GM21515 (cell line): ENCODE results near the gene FSCN2.
"Not testable (repeated sequence)": the region's sequence is repeated elsewhere in the genome, so short reads cannot be mapped to it uniquely, and the experiment has no call there.

ENCODE experiments used
- ATAC-seq: cut with Tn5 transposase; IDR thresholded peaks from one replicate; pipeline ENCODE4 v1.9.1; 2021; ENCODE audit not compliant: unreplicated experiment

The FSCN2 gene

DNA sequence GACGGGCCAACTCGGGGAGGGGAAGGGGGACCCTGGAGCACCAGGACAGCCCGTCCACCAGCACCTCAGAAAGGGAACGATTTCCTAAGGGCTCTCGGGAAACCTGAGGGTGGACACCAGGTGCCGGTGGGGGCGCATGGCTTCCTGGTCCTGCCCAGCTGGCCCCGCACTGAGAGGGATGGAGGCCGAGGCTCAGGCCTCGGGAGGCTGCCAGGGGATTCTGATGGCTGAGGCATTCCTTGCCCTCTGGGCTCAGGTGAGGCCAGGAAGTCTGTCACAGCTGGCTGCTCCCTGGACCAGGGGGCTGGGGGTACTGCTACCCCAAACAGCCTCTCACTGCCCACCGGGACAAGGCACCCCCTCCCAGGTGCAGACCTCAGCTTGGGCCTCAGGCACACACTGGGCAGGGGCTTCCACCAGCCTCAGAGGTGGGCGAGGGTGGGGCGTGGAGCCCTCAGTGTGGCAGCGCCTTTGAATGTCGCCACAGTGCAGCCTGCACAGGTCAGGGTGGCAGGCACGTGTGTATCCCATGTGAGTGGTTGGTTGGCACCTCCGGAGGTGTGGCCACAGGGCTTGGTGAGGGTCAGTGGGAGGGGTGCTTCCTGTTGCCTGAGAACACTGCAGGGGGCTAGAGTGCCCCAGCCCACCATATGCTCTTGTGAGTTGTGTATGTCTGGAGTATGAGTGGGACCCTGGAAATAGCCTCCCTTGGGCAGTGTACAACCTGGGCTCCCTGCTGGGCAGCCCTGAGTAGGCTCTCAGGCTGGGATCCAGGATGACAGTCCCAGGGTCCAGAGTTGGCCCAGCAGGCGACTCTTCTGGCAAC is 3.9 kb upstream of the FSCN2 start:
- no peak for ATAC-seq

DNA sequence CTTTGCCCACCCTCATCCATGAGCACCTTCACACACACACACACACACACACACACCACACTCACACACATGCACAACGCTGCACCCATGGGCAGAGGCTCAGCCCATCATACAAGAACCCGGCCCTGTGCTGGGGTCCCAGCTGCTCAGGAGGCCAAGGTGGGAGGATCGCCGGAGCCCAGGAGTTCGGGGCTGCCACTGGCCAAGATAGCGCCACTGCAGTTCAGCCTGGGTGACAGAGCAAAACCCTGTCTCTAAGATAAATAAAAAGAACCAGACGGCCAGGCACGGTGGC is 3.4 kb upstream of the FSCN2 start:
- ATAC-seq, result no peak

DNA sequence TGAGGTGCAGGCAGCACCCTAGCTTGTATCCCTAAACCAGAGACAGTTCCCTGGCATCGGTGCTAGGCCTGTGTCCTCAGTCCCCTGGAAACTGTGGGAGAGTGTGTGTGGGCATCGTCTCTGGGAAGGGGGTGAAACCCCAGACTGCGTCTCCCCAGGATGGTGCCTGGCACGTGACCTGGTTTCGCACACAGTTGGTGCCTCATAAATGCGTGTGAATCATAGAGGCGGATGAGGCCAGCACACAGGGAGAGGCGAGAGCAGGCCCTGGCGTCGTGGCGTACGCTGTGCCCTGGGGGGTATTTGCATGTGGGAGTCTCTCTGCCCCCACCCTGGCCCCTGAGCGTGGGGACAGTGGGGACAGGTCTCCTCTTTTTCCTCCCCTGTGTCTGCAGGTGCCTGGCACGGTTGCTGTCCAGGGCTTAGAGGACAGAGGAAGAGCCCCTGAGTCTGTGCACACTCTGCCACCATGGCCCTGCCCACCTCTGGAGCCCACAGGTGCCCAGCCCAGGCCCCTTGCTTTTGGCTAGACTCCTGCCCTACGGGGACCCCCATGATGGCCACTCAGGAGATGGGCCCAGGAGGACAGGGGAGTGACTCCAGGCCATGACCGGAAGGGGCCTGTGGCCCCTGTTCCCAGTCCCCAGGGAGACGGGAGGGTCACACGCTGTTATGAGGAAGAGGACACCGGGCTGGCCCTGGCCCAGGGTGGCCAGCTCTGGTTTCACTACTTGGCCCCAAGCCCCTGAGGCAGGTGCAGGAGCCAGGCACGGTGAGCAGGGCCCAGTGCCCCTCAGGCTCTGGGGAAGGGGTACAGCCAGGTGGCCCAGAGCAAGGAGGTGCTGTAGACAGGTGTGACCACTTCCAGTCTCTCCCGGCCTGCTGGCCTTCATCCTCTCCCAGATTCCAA is 1.3 kb upstream of the FSCN2 start:
- no peak for ATAC-seq

DNA sequence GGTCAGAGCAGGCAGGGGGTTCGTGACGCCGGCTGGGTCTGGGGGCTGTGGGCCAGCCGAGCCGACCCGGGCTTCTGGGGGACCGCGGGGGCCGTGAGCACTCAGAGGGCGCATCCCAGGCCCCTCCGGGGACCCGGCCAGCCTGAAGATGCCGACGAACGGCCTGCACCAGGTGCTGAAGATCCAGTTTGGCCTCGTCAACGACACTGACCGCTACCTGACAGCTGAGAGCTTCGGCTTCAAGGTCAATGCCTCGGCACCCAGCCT is 140 bp downstream of the FSCN2 start:
- ATAC-seq, result no peak

DNA sequence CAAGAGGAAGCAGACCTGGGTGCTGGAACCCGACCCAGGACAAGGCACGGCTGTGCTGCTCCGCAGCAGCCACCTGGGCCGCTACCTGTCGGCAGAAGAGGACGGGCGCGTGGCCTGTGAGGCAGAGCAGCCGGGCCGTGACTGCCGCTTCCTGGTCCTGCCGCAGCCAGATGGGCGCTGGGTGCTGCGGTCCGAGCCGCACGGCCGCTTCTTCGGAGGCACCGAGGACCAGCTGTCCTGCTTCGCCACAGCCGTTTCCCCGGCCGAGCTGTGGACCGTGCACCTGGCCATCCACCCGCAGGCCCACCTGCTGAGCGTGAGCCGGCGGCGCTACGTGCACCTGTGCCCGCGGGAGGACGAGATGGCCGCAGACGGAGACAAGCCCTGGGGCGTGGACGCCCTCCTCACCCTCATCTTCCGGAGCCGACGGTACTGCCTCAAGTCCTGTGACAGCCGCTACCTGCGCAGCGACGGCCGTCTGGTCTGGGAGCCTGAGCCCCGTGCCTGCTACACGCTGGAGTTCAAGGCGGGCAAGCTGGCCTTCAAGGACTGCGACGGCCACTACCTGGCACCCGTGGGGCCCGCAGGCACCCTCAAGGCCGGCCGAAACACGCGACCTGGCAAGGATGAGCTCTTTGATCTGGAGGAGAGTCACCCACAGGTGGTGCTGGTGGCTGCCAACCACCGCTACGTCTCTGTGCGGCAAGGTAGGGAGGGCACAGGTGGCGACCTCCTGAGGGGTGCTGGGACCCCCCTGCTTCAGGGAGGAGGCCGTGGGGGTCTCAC is 667 bp downstream of the FSCN2 start:
- no peak for ATAC-seq

DNA sequence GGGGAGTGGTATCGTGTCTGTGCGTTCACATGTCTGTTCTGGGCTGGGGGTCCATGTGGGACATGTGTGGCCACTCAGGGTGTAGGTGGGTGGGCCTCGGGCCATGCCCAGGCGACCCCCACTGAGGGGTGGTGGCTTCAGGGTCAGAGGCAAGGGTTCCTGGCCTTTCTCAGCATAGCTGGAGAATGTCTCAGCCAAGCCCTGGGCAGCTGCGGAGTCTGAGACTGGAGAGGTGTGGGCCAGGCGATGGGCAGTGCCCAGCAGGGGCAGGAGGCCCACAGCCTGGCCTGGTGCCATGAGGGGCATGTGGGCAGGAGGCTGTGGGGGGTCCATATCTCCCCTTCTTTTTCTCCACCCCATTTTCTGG is 1.2 kb downstream of the FSCN2 start:
- no peak for ATAC-seq

DNA sequence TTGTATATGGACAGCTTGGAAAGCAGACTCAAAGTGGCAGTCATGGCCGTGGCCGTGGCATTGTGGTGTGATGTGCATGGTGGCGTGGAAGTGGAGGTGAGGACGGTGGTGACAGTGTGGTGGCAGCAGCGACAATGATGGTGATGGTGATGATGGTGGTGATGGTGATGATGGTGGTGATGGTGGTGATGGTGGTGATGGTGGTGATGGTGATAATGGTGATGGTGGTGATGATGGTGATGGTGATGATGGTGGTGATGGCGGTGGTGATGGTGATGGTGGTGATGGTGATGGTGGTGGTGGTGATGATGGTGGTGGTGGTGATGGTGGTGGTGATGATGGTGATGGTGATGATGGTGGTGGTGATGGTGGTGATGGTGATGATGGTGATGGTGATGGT is 2.8 kb downstream of the FSCN2 start:
- ATAC-seq, result not testable (repeated sequence)

DNA sequence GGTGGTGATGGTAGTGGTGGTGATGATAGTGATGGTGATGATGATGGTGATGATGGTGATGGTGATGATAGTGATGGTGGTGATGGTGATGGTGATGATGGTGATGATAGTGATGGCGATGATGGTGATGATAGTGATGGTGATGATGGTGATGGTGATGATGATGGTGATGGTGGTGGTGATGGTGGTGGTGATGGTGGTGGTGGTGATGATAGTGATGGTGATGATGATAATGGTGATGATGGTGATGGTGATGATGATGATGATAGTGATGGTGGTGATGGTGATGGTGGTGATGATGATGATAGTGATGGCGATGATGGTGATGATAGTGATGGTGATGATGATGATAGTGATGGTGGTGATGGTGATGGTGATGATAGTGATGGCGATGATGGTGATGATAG is 3.8 kb downstream of the FSCN2 start:
- ATAC-seq, result not testable (repeated sequence)

DNA sequence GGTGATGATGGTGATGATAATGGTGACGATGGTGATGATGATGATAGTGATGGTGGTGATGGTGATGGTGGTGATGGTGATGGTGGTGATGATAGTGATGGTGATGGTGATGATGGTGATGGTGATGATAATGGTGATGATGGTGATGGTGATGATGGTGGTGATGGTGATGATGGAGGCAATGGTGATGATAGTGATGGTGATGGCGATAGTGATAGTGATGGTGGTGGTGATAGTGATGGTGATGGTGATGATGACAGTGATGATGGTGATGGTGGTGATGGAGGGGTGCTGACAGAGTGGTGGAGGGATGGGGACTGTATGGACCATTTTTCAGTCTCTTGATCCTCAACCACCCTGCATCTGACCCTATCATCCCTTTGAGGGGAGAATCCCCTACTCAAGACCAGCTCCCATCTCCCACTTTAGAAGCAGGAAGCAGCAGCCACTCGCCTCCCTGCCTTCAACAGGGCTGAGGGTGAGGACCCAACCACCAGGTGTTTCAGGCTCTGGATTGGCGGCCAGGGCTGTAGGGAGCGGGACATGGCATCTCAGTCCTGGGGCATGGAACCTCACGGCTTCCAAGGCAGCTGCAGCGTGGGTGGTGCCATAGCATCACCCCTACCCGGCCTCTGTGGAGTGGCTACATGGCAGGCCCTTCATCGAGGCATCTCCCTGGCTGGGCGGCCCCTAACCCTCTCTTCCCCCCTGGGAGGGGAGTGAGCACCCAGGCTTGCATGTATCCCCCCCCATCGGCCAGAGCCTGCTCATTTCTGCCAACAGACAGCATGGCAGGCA is 4.5 kb downstream of the FSCN2 start:
- no peak for ATAC-seq

DNA sequence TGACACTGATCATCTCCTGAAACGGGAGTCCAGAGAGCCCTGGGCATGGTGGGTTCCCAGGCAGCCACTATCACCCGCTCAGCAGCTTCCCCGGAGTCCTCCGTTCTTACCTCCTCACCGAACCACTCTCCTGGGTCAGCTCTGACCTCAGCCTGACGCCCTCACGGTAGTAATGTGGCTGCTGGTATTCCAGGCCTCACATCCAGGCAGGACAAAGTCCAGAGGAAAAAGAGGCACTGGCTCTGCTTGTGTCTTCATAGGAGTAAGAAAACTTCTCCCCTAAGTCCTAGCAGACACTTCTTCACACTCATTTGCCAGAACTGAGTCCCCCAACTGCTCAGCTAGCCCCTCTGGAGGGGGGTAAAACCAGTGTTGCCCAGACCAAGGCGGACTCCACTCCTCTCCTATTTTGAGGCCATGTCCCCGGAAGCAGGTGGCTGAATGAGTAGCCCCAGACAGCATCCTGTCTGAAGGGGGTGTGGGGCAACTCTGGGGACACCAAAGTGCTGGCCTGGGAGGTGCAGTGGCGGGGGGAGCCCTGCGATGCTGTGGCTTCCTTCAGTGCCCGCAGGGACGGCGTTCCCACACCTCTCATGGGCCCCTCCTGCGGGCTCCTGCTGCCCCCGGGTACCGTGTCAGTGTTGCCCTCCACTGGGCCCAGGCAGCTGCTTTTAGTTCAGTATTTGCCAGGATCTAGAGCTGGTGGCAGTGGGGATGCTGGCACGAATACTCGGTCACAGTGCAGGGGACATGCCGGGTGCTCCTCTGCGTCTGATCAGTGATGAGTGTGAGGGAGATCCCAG is 5.4 kb downstream of the FSCN2 start:
- no peak for ATAC-seq

DNA sequence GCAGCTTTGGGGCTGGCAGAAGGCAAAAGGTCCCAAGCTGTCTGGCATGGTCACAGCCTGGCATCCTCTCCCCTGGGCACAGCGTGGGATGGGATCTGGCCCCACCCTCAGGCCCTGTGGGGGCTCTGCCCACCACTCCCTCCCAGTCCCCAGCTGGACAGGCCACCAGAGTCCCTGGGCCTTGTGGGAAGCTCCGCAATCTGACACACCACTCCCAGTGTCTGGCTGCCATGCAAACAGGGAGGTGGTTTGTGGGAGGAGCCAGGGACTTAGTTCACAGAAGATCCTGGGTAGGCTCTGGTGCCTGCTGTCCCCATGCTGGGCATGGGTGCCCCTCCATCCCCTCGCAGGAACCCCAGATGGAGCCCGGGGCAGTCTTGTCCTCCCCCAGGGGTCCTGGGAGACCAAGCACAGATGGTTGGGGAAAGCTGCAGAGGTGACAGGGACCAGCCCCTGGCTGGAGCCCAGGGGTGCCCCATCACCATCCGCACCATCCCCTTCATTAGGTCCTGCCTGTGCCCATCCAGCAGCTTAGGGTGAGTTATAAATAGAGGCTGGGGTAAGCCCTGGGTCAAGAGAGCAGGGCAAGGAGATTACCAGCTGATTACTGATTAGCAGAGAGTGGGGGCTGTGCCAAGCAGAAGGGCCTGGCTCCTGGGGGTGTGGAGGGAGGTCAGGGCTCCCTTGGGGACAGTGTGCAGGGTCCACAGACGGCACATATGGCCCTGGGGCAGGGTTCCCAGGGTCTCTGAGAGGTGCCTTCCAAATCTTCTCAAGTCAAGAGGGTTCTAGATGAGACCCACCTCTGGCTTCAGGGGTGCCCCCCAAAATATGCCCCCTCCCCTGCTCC is 6.2 kb downstream of the FSCN2 start:
- ATAC-seq, result no peak

DNA sequence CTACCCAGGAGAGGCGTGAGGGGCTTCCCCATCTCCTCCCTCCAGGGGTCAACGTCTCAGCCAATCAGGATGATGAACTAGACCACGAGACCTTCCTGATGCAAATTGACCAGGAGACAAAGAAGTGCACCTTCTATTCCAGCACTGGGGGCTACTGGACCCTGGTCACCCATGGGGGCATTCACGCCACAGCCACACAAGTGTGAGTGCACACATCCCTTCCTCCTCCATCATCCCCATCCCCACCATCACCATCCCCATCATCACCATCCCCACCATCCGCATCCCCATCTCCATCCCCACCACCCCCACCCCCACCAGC is 6.8 kb downstream of the FSCN2 start:
- ATAC-seq, result no peak

DNA sequence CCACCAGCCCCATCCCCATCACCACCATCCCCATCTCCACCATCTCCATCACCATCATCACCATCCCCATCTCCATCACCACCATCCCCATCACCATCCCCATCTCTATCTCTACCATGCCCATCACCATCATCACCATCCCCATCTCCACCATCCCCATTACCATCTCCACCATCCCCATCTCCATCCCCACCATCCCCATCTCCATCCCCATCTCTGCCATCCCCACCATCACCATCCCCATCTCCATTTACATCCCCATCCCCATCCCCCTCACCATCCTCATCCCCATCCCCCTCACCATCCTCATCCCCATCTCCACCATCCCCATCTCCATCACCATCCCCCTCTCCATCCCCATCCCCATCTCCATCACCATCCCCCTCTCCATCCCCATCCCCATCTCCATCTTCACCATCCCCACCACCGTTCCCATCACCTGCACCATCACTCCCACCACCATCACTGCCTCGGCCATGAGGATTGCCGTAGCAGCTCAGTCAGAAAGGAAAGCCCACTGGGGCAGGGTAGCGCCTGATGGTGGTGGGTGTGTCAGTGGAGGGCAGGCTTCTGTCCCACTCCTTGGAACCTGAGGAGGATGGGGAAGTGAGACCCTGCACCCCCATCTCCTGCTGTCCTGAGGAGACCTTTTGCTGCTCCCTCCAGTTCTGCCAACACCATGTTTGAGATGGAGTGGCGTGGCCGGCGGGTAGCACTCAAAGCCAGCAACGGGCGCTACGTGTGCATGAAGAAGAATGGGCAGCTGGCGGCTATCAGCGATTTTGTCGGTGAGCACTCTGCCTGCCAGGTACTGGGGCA is 7.5 kb downstream of the FSCN2 start:
- ATAC-seq, result no peak

DNA sequence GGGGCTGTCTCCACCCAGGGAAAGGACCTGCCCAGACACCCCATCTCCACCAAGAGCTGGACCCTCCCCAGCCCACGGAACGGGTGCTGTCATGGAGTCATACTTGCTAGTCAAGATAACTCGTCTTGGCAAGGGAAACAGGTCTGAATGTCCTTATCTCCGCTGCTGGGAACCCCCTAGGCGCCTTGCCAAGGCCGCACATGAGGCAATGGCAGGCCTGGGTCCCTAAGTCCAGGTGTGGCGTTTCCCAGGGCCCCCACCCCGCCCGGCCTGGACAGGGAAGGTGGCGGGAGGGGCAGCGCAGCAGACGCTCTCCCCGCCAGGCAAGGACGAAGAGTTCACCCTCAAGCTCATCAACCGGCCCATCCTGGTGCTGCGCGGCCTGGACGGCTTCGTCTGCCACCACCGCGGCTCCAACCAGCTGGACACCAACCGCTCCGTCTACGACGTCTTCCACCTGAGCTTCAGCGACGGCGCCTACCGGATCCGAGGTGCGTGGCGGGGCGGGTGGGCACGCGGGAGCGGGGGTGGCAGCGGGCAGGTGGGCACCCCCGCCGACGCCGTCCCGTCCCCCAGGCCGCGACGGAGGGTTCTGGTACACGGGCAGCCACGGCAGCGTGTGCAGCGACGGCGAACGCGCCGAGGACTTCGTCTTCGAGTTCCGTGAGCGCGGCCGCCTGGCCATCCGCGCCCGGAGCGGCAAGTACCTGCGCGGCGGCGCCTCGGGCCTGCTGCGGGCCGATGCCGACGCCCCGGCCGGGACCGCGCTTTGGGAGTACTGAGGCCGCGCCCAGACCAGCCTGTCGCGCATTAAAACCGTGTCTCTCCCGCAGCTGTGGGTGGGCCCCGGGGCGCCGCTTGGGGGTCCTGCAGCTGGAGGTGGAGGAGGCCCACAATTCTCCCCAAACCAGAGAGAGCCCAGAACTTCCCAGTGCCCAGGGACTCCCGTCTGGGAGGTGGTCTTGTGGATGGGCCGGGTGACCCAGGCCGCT is 8.4 kb downstream of the FSCN2 start:
- ATAC-seq, result no peak

DNA sequence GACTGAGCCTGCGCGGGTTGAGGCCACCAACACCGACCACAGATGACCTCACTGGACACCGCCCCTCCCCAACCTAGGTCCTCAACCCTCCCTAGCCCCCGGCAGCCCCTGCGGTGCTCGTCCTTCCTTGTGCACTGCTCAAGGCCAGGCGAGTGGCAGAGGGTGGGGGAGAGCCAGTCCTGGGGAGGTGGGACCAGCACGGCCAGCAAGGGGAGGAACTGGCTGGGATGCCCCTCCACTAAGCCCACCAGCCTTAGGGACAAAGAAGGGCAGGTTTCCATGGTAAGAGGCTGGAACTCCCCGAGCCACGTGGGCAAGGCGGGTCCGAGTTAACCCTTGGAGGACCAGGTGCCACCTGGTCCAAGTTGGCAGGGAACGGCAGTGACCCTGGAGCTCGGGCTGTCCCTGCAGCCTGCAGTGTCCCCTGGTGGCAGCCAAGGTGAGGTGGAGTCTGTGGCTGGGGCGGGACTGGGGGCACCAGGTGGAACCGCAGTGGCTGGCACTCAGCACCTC is 9.2 kb downstream of the FSCN2 start:
- no peak for ATAC-seq

DNA sequence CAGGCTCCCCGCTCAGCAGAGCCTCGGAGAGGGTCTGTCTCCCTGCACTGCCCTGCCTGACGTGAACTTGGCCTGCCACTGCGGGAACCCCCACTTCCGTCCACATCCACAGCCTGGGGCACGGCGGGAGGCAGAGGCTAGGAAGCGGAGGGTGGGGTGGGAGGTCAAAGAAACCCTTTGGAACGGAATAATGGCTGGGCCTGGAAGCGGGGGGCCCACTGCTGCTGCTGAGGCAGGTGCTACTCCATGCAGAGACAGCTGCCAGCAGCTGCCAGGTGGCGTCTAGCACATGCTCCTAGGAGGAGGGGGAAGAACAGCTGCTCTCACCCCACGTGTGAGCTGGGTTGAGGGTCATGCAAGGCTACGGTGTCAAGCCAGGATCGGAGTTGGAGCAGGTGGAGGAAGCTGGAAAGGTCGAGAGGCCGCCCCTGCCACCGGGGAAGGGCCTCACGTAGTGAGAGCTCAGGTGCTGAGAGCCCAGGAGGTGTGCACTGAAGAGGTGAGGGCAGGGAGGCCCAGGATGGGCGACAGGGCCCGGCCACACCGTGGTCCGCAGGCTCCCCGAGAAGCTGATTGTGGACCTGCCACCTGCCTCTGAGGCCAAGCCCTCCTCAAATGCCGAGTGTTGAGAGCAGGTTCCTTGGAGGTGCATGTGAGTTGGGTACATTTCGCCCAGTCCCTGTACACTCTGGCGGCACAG is 9.8 kb downstream of the FSCN2 start:
- ATAC-seq, result no peak
